GM12801 (cell line): ENCODE measurements around the gene MAPK12.

Experiments
- CTCF ChIP-seq: IDR thresholded peaks from one replicate; pipeline ENCODE4 v1.5.1; 2011; ENCODE audit warnings: control low read depth; ENCODE audit not compliant: insufficient read length; ENCODE audit errors: extremely low read depth

MAPK12 gene

GRCh38 chr22:50208939-50209892 is 52.3 kb downstream of the MAPK12 start:
- TF ChIP-seq CTCF, result no peak

GRCh38 chr22:50208430-50208938 is 53.0 kb downstream of the MAPK12 start:
- no peak for TF ChIP-seq CTCF

GRCh38 chr22:50207383-50208140 is 53.9 kb downstream of the MAPK12 start:
- TF ChIP-seq CTCF, result no peak

GRCh38 chr22:50206599-50206998 is 54.9 kb downstream of the MAPK12 start:
- TF ChIP-seq CTCF, result no peak

- TF ChIP-seq CTCF, result no peak
These were observed 55.5 kb downstream of the MAPK12 start for GRCh38 chr22:50205781-50206569.

- no peak for TF ChIP-seq CTCF
These were observed 56.9 kb downstream of the MAPK12 start for GRCh38 chr22:50204571-50204970.
